Liver (tissue), 9 donors: ENCODE results near the gene FAM107A. TPM values are rescaled to one million over a fixed set of nuclear protein-coding genes. Genes with fewer than 3 reads are reported as not detected.

ENCODE experiments used
- DNase-seq: peaks from one replicate; pipeline ENCODE4 v3.0.0-alpha.2; 2017; ENCODE audit warnings: low spot score
- H3K27ac ChIP-seq, 2 donors: one replicate each; pipeline ENCODE4 v1.7.0; 2013; ENCODE audit warnings: inconsistent platforms in 2 of 2, low read length in 2 of 2, control low read depth in 1 of 2, low read depth in 1 of 2, mild to moderate bottlenecking in 1 of 2
- H3K27me3 ChIP-seq, 4 donors: one replicate each; pipeline versions ENCODE4 v1.6.1 to v1.7.0; 2013; ENCODE audit warnings: low read length in 3 of 4, inconsistent platforms in 1 of 4, mild to moderate bottlenecking in 1 of 4, moderate library complexity in 1 of 4; ENCODE audit not compliant: control insufficient read depth in 4 of 4, insufficient read depth in 4 of 4
- H3K36me3 ChIP-seq, 4 donors: one replicate each; pipeline versions ENCODE4 v1.6.1 to v1.7.0; 2013; ENCODE audit warnings: low read length in 3 of 4, mild to moderate bottlenecking in 3 of 4, low read depth in 1 of 4, moderate library complexity in 1 of 4; ENCODE audit not compliant: control insufficient read depth in 4 of 4, insufficient read depth in 3 of 4
- H3K4me1 ChIP-seq, 4 donors: one replicate each; pipeline versions ENCODE4 v1.6.1 to v1.7.0; 2013; ENCODE audit warnings: low read length in 3 of 4, mild to moderate bottlenecking in 3 of 4, moderate library complexity in 1 of 4; ENCODE audit not compliant: control insufficient read depth in 4 of 4, insufficient read depth in 4 of 4
- H3K4me3 ChIP-seq, 3 donors: one replicate each; pipeline versions ENCODE4 v1.6.1 to v1.7.0; 2013; ENCODE audit warnings: low read length in 3 of 3, control low read depth in 1 of 3, low read depth in 1 of 3, mild to moderate bottlenecking in 1 of 3
- H3K9ac ChIP-seq, 2 donors: one replicate each; pipeline ENCODE4 v1.7.0; 2013; ENCODE audit warnings: low read length in 2 of 2, mild to moderate bottlenecking in 2 of 2, moderate library complexity in 2 of 2, control low read depth in 1 of 2, low read depth in 1 of 2
- H3K9me3 ChIP-seq, 4 donors: one replicate each; pipeline versions ENCODE4 v1.6.1 to v1.7.0; 2013; ENCODE audit warnings: low read length in 3 of 4; ENCODE audit not compliant: control insufficient read depth in 4 of 4
- CTCF ChIP-seq: fragments of 150-350 bp; IDR thresholded peaks from 2 replicates; pipeline ENCODE4 v1.5.1; 2017; ENCODE audit warnings: improper control_type of control experiment, low read depth, low read length; ENCODE audit not compliant: missing input control
- EGR1 ChIP-seq, 2 donors: IDR thresholded peaks; 2 replicates each; pipeline ENCODE4 v1.6.1; 2016 to 2018; ENCODE audit warnings: antibody characterized with exemption in 2 of 2, low read depth in 2 of 2
- FOXA1 ChIP-seq: IDR thresholded peaks from 2 replicates; pipeline ENCODE4 v1.6.1; 2016; ENCODE audit warnings: antibody characterized with exemption
- FOXA2 ChIP-seq: IDR thresholded peaks from 2 replicates; pipeline ENCODE4 v1.6.1; 2016; ENCODE audit warnings: antibody characterized with exemption
- GABPA ChIP-seq, 2 donors: IDR thresholded peaks in 1 of 2; conservative IDR thresholded peaks in 1 of 2; 2 replicates each; pipeline ENCODE4 v1.6.1; 2016; ENCODE audit warnings: antibody characterized with exemption in 2 of 2, mild to moderate bottlenecking in 1 of 2, moderate library complexity in 1 of 2
- HNF4A ChIP-seq, 2 donors: conservative IDR thresholded peaks; 2 replicates each; pipeline ENCODE4 v1.6.1; 2016; ENCODE audit warnings: antibody characterized with exemption in 2 of 2, mild to moderate bottlenecking in 2 of 2
- HNF4G ChIP-seq: IDR thresholded peaks from 2 replicates; pipeline ENCODE4 v1.6.1; 2016; ENCODE audit warnings: antibody characterized with exemption
- JUND ChIP-seq, 2 donors: IDR thresholded peaks; 2 replicates each; pipeline ENCODE4 v1.6.1; 2016; ENCODE audit warnings: antibody characterized with exemption in 2 of 2
- NR2F2 ChIP-seq: IDR thresholded peaks from 2 replicates; pipeline ENCODE4 v1.6.1; 2016; ENCODE audit warnings: antibody characterized with exemption
- RAD21 ChIP-seq, 2 donors: IDR thresholded peaks; 2 replicates each; pipeline ENCODE4 v1.6.1; 2016; ENCODE audit warnings: antibody characterized with exemption in 2 of 2, mild to moderate bottlenecking in 2 of 2
- REST ChIP-seq: IDR thresholded peaks from 2 replicates; pipeline ENCODE4 v1.6.1; 2016; ENCODE audit warnings: antibody characterized with exemption, mild to moderate bottlenecking
- RXRA ChIP-seq, 2 donors: IDR thresholded peaks; 2 replicates each; pipeline ENCODE4 v1.6.1; 2017 to 2018; ENCODE audit warnings: antibody characterized with exemption in 2 of 2, mild to moderate bottlenecking in 1 of 2
- SP1 ChIP-seq: IDR thresholded peaks from 2 replicates; pipeline ENCODE4 v1.6.1; 2018; ENCODE audit warnings: antibody characterized with exemption, mild to moderate bottlenecking
- TAF1 ChIP-seq: conservative IDR thresholded peaks from 2 replicates; pipeline ENCODE4 v1.6.1; 2016; ENCODE audit warnings: antibody characterized with exemption, mild to moderate bottlenecking
- YY1 ChIP-seq: IDR thresholded peaks from 2 replicates; pipeline ENCODE4 v1.6.1; 2016; ENCODE audit warnings: antibody characterized with exemption, mild to moderate bottlenecking
- WGBS: extraction: QIAGEN DNeasy Blood & Tissue Kit; methylation state at CpG from one replicate; pipeline ENCODE4 v1.1.7; 2013; 5-methylcytosine and 5-hydroxymethylcytosine counted together
- polyA plus RNA-seq, 2 donors: library from polyadenylated mRNA; stranded (reverse) in 1 of 2; unstranded in 1 of 2; fragments of 200-250 nt in 1 of 2; fragments of >200 nt in 1 of 2; fragmentation: Nextera tagmentation in 1 of 2; extraction: Ambion mirVana in 1 of 2; gene quantifications; one replicate each; pipeline versions ENCODE4 v1.2.1 to v1.2.3, GENCODE V29; 2013 to 2015
- total RNA-seq, 2 donors: library from RNA; depleted of rRNA; stranded (reverse); fragments of >200 nt; gene quantifications; one replicate each; pipeline ENCODE4 v1.2.3, GENCODE V29; 2014
- TF ChIP-seq, protein P1 (sequence below): IDR thresholded peaks from 2 replicates; pipeline ENCODE4 v1.6.1; 2016; ENCODE audit warnings: antibody characterized with exemption
- TF ChIP-seq, protein P2 (sequence below): IDR thresholded peaks from 2 replicates; pipeline ENCODE4 v1.6.1; 2016; ENCODE audit warnings: antibody characterized with exemption
- donor health status: healthy.
- donor health status: healthy.
- donor health status: healthy.
- donor health status: healthy.
- donor health status: healthy.

FAM107A gene
- total and polyA plus RNA-seq, 4 donors, result 0.05 to 4.7 (median 1.4) TPM

DNA sequence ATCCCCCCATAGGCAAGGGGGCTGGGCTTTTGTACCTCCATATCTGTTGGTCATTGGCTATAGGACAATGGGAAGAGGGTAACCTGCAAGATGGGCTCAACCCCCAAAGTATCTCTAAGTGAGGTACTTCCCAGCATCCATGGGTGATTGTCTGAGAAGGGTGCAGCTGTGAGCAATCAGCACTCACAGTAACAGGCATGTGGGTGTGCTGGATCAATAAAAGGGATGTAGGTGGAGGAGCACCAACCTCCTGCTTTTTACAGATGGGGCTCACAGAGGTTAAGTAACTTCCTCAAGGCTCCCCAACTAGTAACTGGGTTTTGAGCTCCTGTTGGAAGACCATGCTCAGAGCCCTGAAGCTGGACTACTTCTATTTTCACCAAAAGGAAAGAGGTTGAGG is 26.4 kb upstream of the FAM107A start:
- Histone ChIP-seq H3K4me1 (no peaks in the 10 kb centered on the region), H3K36me3 (no peaks in the 10 kb centered on the region), H3K27me3 (no peaks in the 10 kb centered on the region), H3K27ac (no peak overlapping the region), H3K9ac (no peak overlapping the region), H3K9me3 (no peaks in the 10 kb centered on the region), H3K4me3 (no peak overlapping the region)
- TF ChIP-seq EGR1 (IDR thresholded peaks at IDR 0.05; ENCODE audit: low read depth in 2 of 2) (no peak), YY1 (no peak), RXRA (IDR thresholded peaks at IDR 0.05) (no peak), TAF1 (no peak), HNF4A (conservative IDR thresholded peaks at IDR 0.05) (no peak), GABPA (IDR thresholded peaks at IDR 0.05 in 1 of 2, conservative IDR thresholded peaks at IDR 0.05 in 1 of 2) (no peak), JUND (IDR thresholded peaks at IDR 0.05) (no peak), RAD21 (IDR thresholded peaks at IDR 0.05) (no peak), REST (no peak), HNF4G (no peak), CTCF (no peak), FOXA1 (no peak)
- TF ChIP-seq, protein P1, sequence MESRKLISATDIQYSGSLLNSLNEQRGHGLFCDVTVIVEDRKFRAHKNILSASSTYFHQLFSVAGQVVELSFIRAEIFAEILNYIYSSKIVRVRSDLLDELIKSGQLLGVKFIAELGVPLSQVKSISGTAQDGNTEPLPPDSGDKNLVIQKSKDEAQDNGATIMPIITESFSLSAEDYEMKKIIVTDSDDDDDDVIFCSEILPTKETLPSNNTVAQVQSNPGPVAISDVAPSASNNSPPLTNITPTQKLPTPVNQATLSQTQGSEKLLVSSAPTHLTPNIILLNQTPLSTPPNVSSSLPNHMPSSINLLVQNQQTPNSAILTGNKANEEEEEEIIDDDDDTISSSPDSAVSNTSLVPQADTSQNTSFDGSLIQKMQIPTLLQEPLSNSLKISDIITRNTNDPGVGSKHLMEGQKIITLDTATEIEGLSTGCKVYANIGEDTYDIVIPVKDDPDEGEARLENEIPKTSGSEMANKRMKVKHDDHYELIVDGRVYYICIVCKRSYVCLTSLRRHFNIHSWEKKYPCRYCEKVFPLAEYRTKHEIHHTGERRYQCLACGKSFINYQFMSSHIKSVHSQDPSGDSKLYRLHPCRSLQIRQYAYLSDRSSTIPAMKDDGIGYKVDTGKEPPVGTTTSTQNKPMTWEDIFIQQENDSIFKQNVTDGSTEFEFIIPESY, result no peak
- no peak for DNase-seq

DNA sequence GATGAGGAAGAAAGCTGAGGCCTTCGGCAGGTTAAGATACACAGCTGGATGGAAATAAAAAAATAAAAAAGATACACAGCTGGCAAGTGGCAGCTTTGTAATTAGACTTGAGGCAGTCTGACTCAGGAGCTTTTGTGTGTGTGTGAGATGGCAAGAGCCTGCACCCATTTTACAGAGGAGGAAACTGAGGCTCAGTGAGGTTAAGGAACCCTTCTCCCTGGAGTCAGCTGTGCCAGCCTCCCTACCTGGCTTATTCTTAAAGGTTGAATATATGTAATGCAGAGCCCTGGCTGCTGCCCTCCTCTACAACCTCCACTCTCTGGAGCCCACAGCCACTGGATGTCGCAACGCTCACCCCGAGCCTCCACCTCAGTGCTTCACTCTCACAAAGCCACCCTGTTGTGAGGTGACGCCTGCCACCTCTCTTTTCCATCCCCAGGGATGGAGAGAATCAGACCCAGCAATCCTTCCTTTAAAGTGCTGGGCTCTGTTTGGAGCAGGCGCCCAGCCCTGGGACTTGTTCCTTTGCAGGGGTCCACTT is 20.6 kb upstream of the FAM107A start:
- DNase-seq, result no peak
- 80% methylated on average over 6 of the region's 6 CpGs for WGBS
- H3K4me3 ChIP-seq, result no peak overlapping the region
- no peak overlapping the region for H3K9ac ChIP-seq
- peaks cover 5 to 40% (median 28%) of the 10 kb centered on the region in 4 donors for H3K4me1 ChIP-seq
- no peaks in the 10 kb centered on the region for H3K36me3 ChIP-seq
- H3K27me3 ChIP-seq, result no peaks in the 10 kb centered on the region
- no peaks in the 10 kb centered on the region for H3K9me3 ChIP-seq
- no peak overlapping the region for H3K27ac ChIP-seq
- no peak for TF ChIP-seq NR2F2
- TF ChIP-seq FOXA1, result no peak
- no peak for TF ChIP-seq HNF4G
- TF ChIP-seq, protein P1, result no peak
- TF ChIP-seq REST, result no peak
- TF ChIP-seq GABPA (IDR thresholded peaks at IDR 0.05 in 1 of 2, conservative IDR thresholded peaks at IDR 0.05 in 1 of 2), result no peak
- no peak for TF ChIP-seq RXRA (IDR thresholded peaks at IDR 0.05)
- TF ChIP-seq HNF4A (conservative IDR thresholded peaks at IDR 0.05), result no peak
- TF ChIP-seq JUND (IDR thresholded peaks at IDR 0.05), result no peak
- no peak for TF ChIP-seq SP1
- TF ChIP-seq EGR1 (IDR thresholded peaks at IDR 0.05; ENCODE audit: low read depth in 2 of 2), result no peak
- TF ChIP-seq YY1, result no peak
- TF ChIP-seq, protein P2, sequence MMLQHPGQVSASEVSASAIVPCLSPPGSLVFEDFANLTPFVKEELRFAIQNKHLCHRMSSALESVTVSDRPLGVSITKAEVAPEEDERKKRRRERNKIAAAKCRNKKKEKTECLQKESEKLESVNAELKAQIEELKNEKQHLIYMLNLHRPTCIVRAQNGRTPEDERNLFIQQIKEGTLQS, result no peak
- no peak for TF ChIP-seq RAD21 (IDR thresholded peaks at IDR 0.05)
- TF ChIP-seq FOXA2, result no peak
